ENCODE measurements around the gene KLHDC7B.

KLHDC7B gene

DNA sequence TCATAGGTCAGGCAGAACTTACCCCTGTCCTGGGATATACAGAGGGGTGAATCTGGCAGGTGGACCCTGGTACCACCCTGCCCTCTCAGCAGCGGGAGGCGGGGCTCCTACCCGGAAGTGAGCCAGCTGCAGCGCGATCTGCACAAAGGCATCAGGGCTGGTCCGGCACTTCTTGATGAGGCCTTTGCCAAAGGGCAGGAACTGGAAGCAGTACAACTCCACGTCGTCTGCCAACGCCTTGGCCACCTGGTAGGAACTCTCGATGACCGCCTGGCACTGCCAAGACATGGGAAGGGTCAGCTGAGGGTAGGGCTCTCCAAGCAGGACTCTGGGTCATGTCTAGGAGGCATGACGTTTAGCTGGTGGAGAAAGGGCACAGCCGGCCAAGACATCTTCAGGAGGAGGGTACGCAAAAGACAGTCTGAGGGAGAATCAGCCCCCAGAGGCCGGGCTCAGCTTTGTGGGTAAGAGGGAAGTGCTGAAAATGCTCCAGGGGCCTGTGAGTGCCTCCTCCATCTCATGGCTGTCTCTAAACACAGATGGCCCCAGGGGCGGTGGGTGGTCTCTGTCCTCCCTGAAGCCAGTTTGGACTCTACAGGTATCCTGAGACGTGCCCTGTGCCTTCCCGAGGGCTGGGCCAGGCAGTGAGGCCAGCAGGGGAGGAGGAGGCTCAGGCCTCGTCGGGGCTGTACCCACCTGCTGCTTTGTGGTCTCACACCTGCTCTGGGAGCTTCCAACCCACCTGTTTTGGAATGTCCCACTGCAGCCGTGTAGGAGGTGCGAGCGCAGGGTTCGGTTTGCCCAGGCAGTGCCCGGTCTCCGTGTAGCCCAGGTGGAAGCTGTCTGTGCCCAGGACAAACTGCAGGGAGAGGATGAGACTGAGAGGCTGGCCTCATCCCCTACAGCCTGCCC, 25.8 kb downstream of the KLHDC7B start:
- in situ Hi-C loops (cut with MboI; ENCODE audit: low sequenced_read_pairs): no loop called here

DNA sequence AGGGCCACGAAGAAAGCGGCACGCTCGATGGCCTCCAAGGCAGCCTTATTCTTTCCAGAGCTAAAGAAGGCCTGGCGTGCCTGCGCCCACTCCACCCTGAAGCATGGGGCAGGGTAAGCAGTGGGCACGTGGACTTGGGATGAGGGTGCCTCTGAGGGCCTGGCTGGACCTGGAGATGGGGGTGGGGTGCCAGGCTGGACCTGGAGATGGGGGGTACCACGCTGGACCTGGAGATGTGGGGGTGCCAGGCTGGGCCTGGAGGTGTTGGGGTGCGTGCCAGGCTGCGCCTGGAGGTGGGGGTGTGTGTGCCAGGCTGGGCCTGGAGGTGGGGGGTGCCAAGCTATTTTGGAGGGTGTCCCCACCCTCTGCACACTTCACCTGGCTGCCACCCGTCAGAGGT, 27.3 kb downstream of the KLHDC7B start:
- in situ Hi-C loops (cut with MboI; ENCODE audit: low sequenced_read_pairs): no loop called here

DNA sequence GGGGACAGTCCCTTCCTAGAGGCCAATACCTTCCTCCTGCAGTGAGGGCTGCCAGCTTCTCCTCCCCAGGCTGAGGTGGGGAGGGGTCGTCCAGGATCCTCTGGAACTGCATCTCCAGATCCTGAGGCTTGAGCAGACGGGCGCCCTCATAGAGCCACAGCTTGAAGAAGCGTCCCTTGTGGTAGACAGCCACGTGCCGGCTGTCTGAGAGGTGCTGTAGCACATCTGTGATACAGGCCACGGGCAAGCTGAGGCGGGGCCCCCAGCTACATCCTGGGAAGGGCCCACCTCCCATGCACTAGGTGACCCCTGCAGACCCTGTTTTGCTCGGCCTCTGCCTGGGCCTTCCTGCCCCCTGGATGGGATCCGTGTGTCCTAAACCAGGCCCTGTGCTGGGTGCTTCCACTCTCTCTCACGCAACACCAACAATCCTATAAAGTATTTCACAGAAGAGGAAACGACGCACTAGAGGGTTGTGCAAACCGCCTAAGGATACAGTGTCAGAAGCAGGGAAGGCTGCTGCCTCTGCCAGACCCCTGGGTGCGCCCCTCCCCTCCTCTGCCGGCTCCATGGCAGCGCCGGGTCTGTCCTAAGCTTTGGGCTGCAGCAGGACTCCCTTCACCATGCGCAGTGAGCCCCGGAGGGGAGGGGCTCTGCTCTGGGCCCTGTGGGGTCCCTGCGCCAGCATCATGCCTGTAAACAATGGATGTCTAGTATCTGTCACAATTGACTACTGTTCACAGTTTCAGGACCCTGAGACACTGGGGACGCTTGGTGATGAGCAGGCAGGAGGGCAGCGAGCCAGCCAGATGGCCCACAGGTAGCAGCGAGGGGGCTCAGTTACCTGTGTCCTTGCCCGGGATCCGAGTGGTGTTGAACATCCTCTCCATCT, 28.0 kb downstream of the KLHDC7B start:
- in situ Hi-C loops (cut with MboI; ENCODE audit: low sequenced_read_pairs): no loop called here

DNA sequence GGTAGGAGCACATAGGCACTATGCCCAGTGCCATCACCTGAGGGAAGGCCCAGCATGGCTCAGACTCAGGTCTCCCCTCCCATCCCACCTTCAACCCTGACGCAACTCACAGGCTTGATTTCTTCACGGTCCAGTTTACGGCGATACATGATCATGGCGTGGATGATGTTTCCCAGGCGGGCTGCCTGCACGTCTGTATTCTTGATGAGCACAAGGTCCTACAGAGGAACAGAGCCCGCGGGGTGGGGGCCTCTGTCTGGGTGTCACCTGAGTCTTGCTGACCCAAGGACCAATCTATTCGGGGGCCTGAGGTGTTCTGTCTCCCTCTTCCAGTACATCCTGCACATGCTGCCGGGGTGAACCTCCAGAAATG, 28.7 kb downstream of the KLHDC7B start:
- in situ Hi-C loops (cut with MboI; ENCODE audit: low sequenced_read_pairs): no loop called here

DNA sequence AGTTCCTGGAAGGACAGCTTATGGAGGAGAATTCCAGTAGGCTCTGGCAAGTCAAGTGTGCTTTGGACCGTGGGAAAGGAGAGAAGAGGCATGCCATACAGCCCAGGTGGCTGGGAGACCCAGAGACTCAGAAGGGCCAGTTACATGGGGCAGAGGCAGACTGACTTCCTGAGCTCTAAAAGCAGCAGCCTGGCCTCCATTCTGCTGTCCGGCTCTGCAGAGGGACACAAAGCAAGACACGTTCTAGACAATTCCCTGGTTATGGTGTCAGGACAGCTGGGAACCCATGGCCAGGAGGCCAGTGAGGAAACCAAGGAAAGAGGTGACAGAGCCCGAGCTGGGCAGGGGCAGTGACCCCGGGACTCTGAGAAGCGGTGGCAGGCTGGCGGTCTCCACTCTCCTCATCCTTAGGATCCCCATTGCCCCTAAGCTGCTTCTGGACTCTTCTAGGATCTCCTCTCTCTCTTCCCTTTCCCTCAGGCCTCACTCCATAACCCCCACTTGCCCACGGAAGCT, 29.8 kb downstream of the KLHDC7B start:
- in situ Hi-C loops (cut with MboI; ENCODE audit: low sequenced_read_pairs): no loop called here

DNA sequence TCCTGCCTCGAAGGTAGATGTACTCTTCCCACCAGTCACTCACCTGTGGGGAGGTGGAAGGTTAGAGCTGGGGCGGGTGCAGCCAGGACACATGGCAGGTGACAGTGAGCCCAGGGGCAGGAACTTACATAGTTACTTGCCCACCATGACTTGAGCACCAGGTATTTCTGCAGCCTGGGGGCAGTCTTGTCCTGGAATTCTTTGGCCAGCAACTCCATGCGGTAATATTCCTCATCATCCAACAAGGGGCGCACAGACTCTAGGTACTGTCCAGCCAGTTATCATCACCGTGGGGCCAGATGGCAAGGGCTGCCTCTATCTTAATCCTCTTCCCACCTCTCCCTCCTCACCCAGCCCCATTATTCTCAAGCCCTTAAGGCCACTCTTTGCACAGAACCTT, 30.4 kb downstream of the KLHDC7B start:
- in situ Hi-C loops (cut with MboI; ENCODE audit: low sequenced_read_pairs): no loop called here

DNA sequence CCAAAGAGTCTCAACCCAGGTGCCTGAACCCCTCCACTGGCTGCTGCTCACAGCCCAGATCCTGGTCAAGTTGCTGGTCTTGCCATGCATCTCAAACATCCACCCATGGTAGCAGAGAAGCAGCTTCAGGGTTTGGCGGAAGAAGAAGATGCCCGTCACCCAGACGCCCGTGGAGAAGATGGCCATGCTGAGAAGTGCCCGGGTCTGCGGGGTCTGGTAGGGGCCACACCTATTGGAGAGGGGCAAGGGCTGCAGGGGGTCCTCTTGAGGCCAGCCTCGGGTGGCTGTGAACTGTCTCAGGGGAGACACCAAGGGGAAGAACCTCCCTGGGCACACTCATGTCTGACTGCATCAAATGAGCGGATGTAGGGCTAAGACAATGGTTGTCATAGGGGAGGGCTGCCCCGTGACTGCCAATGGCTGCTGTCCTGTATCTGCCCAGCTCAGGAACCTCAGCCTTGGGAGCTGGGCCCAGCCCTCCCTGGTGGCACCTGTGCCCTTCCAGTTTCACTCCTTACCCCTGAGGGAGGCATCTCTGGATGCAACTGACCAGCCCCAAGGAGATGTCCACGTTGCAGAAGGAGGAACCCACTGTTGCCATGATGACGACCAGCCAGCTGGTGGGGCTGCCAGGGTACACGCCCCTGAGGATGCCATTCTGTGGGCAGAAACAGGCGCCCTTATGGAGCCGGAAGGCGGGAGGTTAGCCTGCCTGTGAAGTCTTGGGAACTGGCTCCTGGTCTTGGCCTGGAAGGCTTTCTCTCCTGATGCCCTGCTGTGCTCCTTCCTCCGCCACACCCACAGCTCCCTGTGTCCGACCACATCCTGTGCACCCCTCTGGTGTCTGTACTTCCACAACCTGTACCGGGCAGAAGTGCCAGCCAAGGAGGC, 31.4 kb downstream of the KLHDC7B start:
- in situ Hi-C loops (cut with MboI; ENCODE audit: low sequenced_read_pairs): no loop called here

DNA sequence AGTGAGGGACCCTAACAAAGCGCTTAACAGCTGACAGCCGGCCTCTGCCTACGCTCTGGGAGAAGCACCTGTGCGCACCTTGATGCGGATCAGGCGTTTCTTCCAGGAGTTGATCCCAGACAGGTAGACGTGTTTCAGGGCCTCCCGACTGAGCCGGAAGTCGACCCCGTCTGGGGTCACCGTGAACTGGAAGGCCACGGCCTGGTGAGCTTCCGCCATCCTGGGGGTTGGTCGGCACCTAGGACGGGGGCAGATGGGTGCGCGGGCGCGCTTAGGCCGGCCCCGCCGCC, 31.9 kb downstream of the KLHDC7B start:
- in situ Hi-C loops (cut with MboI; ENCODE audit: low sequenced_read_pairs): no loop called here

DNA sequence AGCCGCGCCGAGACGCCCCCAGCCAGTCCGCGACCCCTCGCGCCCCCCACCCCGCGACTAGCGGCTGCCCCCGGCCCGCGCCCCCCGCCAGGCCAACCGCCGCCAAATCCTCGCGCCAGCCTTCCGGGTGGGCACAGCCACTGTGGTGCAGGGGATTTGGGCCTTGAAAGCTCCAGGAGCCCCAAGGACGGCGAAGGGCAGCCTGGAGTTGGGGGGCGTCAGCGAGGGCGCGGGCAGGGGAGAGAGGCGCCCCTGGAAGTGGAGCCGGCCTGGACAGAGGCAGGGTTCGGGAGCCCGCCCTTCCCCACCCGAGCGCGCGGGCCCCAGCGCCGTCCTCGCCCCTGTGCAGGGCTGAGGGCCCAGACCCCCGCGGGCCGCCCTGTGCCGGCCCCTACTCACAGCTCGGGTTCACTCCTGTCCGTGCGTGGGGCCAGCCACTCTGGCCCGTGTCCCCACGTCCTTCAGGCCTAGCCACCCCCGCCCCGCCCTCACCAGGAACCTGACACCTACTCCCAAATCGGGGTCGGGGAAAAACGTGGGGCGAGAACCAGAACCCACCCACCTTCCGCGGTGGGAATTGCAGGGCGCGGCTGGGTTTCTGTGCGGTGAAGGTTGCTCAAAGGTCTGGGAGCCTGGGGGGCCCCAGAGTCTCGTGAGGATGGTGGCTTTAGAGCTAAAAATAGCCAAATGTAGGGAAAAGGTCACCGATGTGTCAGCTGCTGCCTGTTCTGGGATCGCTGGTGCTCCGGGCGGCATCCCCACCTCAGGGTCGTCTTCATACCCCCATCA, 32.5 kb downstream of the KLHDC7B start, which contains the start of gene CPT1B:
TSS of gene CPT1B (minus strand) at position 441 of the 789 bp plus-strand sequence. CDS start 512 bp downstream, outside the sequence.
- in situ Hi-C loops (cut with MboI; ENCODE audit: low sequenced_read_pairs): no loop called here

DNA sequence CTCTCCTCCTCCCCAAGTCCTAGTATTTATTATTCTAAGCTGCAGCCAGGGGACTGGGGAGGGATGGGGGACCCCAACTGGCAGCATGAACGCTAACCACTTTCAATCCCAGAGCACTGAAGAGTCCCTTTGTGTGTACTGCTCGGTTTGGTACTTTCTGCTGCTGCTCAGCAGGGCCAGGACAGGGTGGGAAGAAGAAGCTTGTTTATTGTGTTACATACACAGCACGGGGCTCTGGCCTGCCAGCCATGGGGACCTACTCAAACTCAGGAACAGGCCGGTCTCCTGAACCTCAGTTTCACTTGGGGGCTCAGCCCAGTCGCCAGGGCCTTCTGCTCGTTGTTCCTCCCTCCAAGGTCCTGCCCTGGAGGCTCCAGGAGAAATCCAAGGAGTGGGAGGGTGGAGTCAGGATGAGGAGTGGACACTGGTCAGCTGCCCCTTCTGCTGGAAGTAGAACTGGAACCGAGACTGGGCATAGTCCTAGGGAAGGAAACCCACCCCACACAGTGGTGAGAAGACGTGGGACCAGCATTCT, 33.1 kb downstream of the KLHDC7B start:
- in situ Hi-C loops (cut with MboI; ENCODE audit: low sequenced_read_pairs): no loop called here

DNA sequence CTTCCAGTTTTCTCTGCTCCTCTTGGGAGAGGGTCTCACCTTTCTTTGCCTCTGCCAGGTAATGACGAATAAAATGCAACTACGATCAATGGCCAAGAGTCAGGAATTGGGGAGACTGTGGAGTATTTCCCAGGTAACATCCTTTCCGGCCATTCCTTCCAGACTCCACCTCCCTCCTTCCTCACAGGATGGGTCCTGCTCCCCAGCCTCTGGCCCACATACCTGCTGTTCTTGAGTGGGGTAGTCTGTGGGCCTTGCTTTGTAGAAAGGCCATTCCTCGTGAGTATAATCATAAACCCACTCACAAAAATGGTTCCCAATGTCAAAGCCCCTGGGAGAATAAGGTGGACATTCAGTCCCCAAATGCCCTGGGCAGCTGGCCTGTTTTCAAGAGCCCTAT, 34.1 kb downstream of the KLHDC7B start:
- in situ Hi-C loops (cut with MboI; ENCODE audit: low sequenced_read_pairs): no loop called here

DNA sequence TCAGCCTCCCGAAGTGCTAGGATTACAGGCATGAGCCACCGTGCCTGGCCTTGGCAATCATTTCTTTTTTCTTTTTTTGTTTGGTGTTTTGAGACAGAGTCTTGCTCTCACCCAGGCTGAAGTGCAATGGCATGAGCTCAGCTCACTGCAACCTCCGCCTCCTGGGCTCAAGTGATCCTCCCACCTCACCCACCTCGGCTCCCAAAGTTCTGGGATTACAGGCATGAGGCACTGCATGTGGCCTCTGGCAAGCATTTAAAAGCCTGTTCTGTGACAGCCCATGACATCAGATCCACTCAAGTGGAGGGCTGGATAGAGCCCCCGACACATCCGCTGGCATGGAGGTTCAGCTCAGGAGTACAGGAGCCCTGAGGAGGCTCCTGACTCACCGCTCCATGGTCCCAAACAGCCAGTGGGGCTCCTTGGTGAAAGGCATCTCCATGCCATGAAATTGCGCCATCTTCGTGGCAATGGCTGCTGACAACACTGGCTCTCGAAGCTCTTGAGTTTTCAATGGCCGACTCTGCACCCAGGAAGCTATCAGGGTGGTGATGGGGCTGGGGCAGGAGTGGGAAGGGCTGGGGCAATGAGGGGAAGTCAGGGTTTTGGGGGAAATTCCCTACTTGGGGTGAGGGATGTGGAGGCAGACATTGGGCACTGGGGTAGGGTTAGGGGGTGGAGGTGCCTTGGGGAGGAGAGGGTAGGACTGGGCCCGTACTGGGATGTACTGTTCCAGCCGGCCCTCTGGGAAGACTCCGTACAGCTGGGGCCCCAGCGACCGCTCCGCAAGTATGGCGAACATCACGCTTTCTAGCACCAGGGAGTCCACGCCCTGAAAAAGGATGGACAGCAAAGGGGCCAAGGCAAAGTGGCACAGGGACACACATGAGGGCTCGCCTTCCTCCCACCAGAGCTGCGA, 35.6 kb downstream of the KLHDC7B start:
- in situ Hi-C loops (cut with MboI; ENCODE audit: low sequenced_read_pairs): no loop called here

DNA sequence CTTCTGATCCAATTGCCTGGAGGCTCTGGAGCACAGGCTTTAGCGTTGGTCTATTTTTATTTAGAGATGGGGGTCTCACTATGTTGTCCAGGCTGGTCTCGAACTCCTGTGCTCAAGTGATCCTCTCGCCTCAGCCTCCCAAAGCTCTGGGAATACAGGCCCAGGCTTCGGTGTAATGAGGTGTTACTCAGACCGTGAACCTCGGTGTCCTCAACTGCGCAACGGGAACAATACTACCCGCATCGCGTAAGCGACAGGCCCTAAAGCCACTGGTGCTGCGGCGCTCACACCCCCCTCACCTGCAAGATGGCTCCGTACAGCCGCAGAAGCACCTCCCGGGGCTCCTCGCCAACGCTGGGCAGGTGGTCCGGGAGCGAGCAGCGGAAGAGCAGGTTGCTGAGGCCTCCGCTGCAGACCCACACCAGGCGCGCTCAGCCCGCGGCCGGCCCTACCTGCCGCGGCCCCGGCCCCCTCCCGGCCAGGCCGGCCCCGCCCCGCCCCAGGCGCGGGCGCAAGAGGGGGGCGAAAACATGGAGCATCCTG, 36.3 kb downstream of the KLHDC7B start:
- in situ Hi-C loops (cut with MboI; ENCODE audit: low sequenced_read_pairs): no loop called here

DNA sequence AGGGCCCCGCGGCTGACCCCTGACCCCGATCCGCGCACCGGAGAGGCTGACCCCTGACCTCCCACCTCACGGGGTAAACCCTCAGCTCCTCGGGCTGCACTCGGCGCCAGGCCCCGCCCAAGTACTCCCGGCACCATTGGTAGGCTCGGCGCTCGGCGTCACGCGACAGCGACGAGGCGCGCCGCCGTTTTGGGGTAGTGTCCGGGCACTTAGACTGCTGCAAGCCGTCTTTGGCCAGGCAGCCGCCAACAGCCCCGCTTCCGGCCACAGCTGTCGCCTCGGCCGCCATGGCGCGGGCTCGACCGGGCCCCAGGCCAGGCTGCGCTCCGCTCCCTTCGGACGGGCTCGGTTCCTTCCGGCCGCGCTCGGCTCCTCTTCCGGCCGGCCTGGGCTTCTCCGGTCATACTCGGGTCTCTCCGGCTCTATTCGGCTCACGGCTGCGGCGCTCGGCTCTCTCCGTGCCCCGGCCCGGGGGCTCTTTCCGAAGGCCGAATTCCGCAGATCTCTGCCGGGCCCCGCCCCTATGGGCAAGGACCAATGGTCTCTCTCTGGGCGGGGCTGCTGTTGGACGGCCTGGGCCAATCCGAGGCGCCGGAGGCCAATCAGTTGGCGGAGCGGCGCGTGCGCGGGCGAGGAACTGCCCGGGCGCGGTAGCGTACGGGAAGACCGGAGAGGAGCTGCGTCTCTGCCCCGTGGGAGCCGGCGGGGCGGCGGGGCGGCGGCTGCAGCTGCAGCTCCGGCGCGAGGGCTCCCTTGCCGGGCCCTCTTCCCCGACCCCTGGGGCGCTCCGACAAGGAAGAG, 37.0 kb downstream of the KLHDC7B start, which contains the start of gene CHKB:
TSS of gene CHKB (minus strand) at position 357 of the 801 bp plus-strand sequence. CDS start at position 289, 68 bp downstream.
- in situ Hi-C loops (cut with MboI; ENCODE audit: low sequenced_read_pairs): no loop called here

DNA sequence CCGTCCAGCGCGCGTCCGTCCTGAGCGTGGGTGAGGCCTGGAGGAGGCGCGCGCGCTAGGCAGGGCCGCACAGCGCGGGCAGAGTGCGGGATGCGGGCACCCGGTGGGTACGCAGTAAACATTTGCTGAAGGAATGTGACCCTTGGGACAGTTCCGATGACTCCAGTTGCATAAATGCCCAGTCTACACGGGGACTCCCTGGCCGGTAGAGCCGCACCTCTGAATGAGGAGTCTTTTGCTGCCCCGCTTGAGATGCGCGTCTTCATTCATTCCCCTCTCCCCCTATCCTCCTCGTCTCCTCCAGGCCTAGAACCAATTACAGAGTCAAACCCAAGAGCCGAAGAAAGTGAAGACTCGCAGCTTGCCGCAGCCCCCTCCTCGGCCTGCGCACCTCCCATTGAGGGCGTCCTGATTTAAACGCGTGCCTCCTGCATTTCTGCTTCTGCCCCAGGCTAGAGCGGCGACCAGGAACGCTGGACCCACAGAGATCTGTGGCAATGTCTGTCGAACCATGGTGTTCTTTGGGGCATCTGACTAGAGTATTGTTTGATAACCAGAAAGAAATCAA, 37.7 kb downstream of the KLHDC7B start:
- in situ Hi-C loops (cut with MboI; ENCODE audit: low sequenced_read_pairs): no loop called here

DNA sequence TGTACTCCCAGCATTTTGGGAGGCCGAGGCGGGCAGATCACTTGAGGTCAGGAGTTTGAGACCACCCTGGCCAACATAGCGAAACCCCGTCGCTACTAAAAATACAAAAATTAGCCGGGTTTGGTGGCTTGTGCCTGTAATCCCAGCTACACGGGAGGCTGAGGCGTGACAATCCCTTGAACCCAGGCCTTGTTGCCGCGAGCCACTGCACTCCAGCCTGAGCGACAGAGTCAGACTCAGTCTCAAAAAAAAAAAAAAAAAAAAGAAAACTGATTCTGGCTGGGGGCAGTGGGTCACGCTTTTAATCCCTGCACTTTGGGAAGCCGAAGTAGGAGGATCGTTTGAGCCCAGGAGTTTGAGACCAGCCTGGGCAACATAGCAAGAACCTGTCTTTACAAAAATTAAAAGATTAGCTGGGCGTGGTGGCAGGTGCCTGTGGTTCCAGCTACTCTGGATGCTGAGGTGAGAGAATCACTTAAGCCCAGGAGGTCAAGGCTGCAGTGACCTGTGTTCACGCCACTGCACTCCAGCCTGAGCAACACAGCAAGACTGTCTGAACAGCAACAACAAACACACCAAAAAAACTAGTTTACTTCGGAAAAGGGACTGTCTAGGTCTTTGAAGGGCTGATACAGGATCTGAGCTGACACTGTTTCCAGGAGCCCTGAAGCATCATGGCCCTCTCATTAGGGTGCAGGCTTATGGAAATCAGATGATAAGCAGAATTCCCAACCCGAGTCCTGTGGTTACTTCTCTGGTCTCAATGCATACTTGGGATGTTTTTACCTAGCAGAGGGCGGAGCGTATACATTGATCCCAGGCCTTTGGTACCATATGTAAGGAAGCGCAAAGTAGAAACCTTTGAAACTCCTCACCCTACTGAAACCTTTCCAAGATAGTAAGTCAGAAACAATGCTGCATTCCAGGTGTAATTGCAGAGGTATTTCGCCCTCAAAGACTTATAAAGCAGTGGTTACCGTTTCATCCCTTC, 38.7 kb downstream of the KLHDC7B start:
- in situ Hi-C loops (cut with MboI; ENCODE audit: low sequenced_read_pairs): no loop called here
